ENCODE results near the gene LAMB1.

Gene LAMB1

DNA sequence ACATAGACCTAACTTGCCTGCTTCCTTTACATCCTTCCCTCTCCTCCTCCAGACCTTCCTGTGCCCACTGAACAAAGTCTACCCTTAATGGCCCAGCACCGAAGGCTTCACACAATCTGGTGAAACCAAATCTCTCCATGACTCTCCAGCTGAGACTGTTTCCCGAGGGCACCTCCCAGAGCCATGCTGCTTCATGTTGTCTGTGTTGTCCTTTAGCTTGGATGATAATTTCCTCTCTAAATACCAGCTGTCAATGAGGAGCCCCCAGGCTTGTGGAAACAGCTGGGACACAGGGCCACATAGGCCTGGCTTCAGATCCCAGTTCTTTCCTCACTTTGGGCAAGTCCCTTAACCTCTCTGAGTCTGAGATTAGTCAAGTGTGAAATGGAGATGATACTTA lies 57.6 kb downstream of the LAMB1 start:
- Mint-ChIP-seq H3K9me3 (no peaks in the 10 kb centered on the region), H3K36me3 (ENCODE audit: low read depth) (peaks cover 89% of the 10 kb centered on the region), H3K27ac (peak overlapping the region in 2 of 3 experiments; percentile 20 to 60), H3K4me3 (no peak overlapping the region), H3K27me3 (ENCODE audit: low read depth) (no peaks in the 10 kb centered on the region), H3K4me1 (peaks cover 45% of the 10 kb centered on the region)
- TF ChIP-seq, protein P1, sequence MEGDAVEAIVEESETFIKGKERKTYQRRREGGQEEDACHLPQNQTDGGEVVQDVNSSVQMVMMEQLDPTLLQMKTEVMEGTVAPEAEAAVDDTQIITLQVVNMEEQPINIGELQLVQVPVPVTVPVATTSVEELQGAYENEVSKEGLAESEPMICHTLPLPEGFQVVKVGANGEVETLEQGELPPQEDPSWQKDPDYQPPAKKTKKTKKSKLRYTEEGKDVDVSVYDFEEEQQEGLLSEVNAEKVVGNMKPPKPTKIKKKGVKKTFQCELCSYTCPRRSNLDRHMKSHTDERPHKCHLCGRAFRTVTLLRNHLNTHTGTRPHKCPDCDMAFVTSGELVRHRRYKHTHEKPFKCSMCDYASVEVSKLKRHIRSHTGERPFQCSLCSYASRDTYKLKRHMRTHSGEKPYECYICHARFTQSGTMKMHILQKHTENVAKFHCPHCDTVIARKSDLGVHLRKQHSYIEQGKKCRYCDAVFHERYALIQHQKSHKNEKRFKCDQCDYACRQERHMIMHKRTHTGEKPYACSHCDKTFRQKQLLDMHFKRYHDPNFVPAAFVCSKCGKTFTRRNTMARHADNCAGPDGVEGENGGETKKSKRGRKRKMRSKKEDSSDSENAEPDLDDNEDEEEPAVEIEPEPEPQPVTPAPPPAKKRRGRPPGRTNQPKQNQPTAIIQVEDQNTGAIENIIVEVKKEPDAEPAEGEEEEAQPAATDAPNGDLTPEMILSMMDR (IDR thresholded peaks at IDR 0.05; ENCODE audit: unreplicated experiment in 3 of 3) = no peak

DNA sequence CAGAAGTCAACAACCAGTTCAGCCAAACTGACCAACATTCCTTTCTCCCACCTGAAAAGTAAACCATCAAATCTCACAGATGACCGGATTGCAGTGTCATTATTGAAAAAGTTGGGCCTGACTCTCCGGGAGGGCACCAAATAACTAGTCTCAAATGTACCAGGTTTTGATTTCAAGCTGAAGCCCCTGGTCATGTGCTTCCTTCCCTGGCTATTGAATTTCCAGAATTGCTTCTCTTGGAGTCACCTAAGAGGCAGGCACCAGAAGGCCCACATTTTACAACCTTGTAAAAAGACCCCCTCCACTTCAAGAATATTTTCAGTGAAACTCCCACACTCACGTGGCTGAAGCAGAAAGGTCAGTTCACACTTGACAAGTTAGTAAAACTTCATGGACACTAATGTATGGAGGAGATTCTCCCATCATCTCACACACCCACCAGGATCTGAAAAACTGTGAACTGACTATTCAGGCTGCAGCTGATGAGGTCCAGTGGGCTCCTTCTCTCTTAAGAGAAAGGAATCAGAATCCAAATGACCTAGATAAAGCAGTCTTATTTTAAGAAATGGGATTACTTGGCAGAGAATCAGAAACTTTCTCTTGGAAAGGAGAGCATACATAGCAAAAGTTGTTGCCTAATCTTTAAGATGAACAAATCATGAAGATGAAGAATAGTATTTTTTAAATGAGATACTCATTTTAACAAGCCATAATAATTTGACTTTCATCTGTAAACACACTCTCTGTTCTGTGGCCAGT lies 58.4 kb downstream of the LAMB1 start:
- H3K9me3 Mint-ChIP-seq = no peaks in the 10 kb centered on the region
- peak overlapping the region in 2 of 3 experiments; percentile 20 to 65 for H3K27ac Mint-ChIP-seq
- H3K36me3 Mint-ChIP-seq (ENCODE audit: low read depth) = peaks cover 89% of the 10 kb centered on the region
- no peaks in the 10 kb centered on the region for H3K27me3 Mint-ChIP-seq (ENCODE audit: low read depth)
- peaks cover 50% of the 10 kb centered on the region for H3K4me1 Mint-ChIP-seq
- TF ChIP-seq, protein P1 (IDR thresholded peaks at IDR 0.05; ENCODE audit: unreplicated experiment in 3 of 3) = no peak
- H3K4me3 Mint-ChIP-seq = no peak overlapping the region

DNA sequence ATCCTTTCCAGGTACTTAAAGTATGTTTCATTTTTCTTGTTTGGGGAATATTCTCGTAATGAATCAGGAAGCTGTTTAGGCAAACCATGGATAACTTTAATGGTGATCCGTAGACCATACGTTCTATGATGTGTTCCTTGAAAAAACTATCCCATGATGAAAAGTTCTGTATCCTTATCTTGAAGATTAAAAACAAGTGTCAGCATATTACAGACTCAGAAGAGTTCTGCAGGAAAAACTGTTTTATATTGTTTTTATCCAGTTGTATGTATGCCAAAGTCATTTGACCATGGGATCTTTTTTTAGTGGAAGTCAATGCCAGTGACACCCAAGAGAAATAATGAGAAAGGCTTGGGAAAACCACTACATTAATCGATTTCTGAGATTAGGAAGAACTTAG lies 59.9 kb downstream of the LAMB1 start:
- Mint-ChIP-seq H3K36me3 (ENCODE audit: low read depth) (peaks cover 86% of the 10 kb centered on the region), H3K4me1 (peaks cover 65% of the 10 kb centered on the region), H3K27me3 (ENCODE audit: low read depth) (no peaks in the 10 kb centered on the region), H3K9me3 (no peaks in the 10 kb centered on the region), H3K27ac (no peak overlapping the region), H3K4me3 (no peak overlapping the region)
- TF ChIP-seq, protein P1 (IDR thresholded peaks at IDR 0.05; ENCODE audit: unreplicated experiment in 3 of 3) = no peak

DNA sequence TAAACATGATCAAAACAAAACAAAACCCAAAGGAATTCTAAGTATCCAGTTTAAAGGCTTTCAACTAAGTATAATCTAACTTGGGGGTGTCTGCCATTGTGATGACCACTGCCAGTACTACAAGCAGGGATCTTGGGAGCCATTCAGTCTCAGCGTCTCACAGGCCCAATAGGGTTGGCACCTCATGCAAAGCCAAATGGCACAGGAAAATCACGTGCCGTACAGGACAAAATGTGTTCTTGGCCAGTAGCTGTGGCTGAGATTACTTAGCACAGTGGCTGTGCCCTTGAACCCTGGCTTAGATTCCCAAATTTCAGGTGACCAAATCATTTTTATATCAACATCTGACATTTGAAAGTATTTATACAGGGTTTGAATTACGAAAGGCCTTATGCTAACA lies 62.0 kb downstream of the LAMB1 start:
- Mint-ChIP-seq H3K27me3 (ENCODE audit: low read depth) (no peaks in the 10 kb centered on the region), H3K4me3 (no peak overlapping the region), H3K9me3 (no peaks in the 10 kb centered on the region), H3K4me1 (peaks cover 70% of the 10 kb centered on the region), H3K27ac (peak overlapping the region; percentile 3 to 39 (median 18)), H3K36me3 (ENCODE audit: low read depth) (peaks cover 88% of the 10 kb centered on the region)
- TF ChIP-seq, protein P1 (IDR thresholded peaks at IDR 0.05; ENCODE audit: unreplicated experiment in 3 of 3) = no peak

DNA sequence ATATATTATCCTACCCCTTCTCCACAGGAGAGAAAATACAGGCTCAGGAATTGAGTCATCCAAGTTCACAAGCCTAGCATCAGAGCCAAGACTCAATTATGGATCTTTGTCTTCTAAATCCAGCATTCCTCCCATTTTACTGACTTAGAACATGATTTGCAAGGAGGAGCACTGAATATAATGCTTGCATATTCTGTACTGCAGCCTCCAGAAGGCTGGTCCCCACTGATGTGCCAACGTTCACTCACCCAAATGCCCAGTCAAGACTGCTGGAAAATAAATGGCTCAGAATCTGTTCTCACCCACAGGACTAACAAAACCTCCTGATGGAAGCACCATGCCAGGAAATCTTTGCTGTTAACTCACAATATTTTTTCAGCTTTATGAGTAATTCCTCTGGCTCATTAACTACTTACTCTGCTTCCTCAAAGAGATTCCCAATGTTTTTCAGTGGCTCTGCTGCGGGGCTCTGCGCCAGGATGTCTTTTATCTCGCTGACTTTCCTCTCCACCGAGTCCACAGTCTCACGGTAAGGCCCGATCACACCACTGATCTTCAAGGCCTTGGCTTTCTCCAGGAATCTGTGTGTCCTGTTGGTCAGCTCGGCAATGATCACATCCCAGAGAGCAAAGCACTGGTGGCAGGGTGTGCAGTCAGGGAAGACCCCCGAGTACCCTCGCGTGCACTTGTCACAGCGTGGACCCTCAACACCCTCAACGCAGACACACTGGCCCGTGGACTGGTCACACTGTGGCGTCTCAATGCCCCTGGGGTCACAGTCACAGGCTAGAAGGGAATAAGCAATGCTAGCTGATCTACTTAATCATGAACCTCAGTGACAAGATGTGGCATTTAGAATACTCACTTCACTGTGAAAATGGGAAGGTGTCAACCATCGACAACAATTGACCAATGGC lies 63.1 kb downstream of the LAMB1 start:
- H3K36me3 Mint-ChIP-seq (ENCODE audit: low read depth) = peaks cover 89% of the 10 kb centered on the region

More for the DNA sequence above, 63.1 kb downstream of the LAMB1 start:
- TF ChIP-seq, protein P1 (IDR thresholded peaks at IDR 0.05; ENCODE audit: unreplicated experiment in 3 of 3) = no peak
- H3K4me1 Mint-ChIP-seq = peaks cover 68% of the 10 kb centered on the region
- no peaks in the 10 kb centered on the region for H3K27me3 Mint-ChIP-seq (ENCODE audit: low read depth)
- H3K4me3 Mint-ChIP-seq = no peak overlapping the region
- no peaks in the 10 kb centered on the region for H3K9me3 Mint-ChIP-seq
- H3K27ac Mint-ChIP-seq = peak overlapping the region in 2 of 3 experiments; percentile 64 to 88
